Measurements from ENCODE around the gene ZNF593.

ZNF593 gene

GRCh38 chr1:26171084-26172072, 1.7 kb downstream of the ZNF593 start, which contains the start of gene ZNF593OS:
Gene ZNF593OS, minus strand, starts transcription at chr1:26171832. Its CDS starts 171 bp downstream, at chr1:26171661.
- peak; percentile 98 for DNase-seq

GRCh38 chr1:26175346-26175745, 5.6 kb downstream of the ZNF593 start:
- DNase-seq: no peak

DNA sequence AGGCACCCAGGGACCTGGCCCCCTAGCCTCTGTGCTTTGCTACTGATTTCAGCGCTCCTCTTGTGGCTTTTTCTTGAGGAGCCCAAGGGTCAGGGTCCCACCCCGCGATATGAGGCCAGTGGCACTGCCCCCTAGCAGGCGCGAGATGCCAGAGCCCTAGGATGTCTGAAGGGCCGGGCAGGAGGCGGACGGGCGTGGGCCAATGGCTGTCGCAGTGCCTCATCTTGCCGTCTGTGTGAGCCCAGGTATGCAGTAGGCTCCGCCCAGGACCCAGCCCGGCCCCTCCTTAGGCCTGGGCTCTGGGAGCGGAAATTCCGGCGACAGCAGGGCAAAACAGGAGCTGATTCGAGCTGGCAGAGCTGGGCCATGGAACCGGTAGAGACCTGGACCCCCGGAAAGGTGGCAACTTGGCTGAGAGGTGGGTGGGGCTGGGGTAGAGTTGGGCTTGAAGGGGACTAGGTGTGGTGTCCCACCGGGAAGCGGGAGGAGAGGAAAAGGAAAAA, 7.5 kb downstream of the ZNF593 start, which contains the start of gene CNKSR1:
Gene CNKSR1 (plus strand): TSS at position 310 of the 503 bp plus-strand sequence. CDS start 57 bp downstream, at position 367.
- DNase-seq: no peak

DNA sequence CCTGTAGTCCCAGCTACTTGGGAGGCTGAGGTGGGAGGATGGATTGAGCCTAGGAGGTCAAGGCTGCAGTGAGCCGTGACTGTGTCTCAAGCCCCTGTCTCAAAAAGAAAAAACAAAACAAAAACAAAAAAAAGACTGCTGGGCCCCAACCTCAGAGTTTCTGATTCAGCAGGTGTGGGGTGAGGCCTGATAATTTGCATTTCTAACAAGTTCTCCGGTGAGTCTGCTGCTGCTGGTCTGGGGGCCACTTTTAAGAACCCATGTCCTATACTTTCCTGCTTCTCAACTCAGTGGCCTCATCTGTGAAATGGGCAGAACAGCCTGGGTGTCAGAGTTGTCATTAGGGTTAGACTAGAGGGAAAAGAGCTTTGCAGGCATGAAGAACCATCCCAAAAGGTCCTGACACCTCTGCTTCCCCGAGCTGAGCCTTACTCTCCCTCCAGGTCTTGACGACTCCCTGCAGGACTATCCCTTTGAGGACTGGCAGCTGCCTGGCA, 10.3 kb downstream of the ZNF593 start:
- DNase-seq: no peak

DNA sequence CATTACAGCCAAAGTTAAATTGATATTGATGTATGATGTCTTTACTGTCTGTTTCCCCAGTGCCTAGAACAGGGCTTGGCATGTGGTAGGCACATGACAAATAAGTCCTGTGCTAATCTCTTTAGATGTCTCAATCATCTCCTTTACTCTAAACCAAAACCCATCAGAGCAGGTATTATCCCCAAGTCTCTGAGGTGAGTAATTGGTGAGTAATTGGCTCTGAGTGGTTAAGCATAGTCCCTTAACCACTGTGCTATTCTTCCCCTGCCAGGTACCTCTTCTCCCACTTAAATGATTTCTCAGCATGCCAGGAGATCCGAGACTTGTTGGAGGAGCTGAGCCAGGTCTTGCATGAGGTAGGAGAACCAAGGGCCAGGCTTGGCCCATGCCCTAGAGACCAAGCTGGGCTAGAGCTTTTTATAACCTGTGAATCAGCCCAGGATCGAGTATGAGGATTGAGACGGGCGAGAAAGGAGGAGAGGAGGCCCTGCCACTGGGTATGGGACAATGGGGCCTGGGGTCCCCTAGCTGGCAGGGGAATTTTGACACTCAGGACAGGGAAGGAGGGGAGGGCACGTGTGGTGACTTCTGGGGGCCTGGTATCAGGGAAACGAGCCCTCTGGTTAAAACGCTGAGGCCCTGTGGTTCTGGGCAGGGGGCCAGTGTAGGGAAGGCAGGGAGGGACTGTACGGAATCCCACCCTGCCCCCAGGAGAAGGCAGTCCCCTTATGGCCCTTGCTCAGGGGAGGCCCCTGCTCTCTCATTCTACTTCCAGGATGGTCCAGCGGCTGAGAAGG, 12.1 kb downstream of the ZNF593 start:
- no peak for DNase-seq

- no peak for DNase-seq
Measured at GRCh38 chr1:26182383-26182696, 12.6 kb downstream of the ZNF593 start.

- DNase-seq: no peak
Measured at GRCh38 chr1:26184086-26184485, 14.4 kb downstream of the ZNF593 start.

- DNase-seq: no peak
Measured at GRCh38 chr1:26184883-26185282, 15.2 kb downstream of the ZNF593 start.

- no peak for DNase-seq
Measured at GRCh38 chr1:26187882-26188281, 18.2 kb downstream of the ZNF593 start.

- no peak for DNase-seq
Measured at GRCh38 chr1:26188477-26188876, 18.8 kb downstream of the ZNF593 start.

DNA sequence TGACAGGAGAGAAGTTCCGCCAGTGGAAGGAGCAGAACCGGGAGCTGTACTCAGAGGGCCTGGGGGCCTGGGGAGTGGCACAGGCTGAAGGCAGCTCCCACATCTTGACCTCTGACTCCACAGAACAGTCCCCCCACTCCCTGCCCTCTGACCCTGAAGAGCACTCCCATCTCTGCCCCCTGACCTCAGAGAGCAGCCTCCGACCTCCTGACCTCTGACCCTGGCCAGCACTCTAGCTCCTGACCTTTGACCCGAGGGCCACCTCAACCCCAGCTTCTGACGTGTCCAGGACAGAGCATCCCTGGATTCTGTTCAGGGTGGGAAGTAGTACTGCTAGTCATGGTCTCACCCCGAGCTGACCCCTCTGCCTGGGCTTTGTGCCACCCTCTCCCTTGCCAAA, 19.6 kb downstream of the ZNF593 start:
- DNase-seq: no peak

DNA sequence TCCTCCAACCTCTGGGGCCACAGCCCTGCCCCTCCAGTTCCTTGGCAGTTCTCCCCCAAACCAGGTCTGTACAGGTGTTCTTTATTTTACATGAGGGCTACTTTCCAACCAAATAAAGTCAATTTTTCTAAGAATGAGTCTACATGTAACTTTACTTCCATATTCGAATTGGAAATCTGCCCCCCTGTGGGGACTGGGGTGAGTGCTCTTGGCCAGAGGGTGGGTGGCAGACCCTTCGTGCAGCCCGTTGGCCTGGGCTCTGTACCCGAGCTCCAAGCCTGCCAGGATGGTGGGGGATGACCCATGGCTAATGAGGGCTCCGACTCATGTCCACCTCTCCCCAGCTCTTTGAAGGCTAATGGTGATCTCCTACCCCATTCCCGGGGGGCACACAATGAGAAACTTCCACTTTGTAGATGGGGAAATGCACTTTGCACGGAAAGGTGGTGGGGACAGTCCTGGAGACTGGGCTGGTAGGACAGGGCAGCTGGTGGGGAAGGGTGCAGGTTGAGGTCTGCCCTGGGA, 20.1 kb downstream of the ZNF593 start:
- no peak for DNase-seq

DNA sequence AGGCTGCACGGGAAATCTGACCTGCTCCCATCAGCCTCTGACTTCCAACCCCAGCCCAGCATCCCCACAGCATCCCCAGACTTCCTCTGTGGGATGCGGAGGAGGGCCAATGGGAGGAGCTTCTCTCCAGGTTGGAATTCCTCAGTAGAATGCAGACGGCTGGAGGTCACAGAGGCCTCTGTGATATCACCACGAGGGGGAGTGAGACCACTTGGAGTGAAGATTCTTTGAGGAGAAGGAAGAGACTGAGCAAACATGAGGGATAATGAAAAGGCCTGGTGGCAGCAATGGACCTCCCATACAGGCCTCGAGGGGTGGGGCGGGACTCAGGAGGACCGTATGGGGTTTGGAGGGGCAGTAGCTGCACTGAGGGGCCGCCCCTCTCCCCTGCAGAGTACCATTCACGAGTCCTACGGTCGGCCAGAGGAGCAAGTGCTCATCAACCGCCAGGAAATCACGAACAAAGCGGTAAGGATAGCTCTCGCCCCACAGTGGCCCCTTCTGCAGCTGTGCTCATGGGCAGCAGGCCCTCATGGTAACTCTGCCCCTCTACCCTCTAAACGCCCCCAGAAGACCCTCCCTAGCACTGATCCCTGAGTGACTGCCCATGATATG, 20.8 kb downstream of the ZNF593 start, which contains the start of gene CATSPER4:
Gene CATSPER4 (plus strand): TSS at position 230 of the 615 bp plus-strand sequence. CDS start 26 bp downstream, at position 256.
- peak; percentile 53 for DNase-seq

GRCh38 chr1:26191739-26192138, 22.0 kb downstream of the ZNF593 start:
- DNase-seq: no peak

DNA sequence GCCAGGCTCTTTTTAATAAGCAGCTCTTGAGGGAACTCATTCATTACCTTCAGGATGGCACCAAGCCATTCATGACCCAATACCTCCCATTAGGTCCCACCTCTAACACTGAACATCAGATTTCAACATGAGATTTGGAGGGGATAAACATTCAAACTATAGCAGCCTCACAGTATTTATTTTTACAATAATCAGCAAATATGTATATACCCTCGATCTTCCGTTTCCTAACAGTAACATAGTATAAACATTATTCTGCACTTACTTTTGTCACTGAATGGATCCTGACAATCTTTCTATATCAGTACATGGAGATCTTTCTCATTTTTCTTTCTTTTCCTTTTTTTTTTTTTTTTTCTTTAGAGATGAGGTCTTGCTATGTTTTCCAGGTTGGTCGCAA, 26.1 kb downstream of the ZNF593 start:
- no peak for DNase-seq

DNA sequence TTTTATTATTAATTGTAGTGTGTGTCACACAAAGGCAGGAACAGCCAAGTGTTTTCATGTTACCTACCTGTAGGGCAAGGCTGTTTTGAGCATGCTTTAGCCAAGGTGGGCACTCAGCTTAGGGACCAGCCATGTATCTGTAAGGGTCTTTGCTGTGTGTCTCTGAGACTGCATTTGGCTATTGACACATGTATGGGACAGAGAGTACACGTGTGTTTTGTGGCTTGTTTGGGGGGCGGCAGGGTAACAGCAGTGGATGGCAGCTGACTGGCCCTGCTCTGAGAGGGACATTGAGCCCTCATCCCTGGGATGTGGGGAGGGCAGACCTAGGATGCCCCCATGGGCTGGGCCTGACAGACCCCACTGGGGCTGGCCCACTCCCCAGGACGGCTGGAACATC, 27.6 kb downstream of the ZNF593 start:
- DNase-seq: no peak

- DNase-seq: no peak
Measured at GRCh38 chr1:26197813-26198212, 28.1 kb downstream of the ZNF593 start.

DNA sequence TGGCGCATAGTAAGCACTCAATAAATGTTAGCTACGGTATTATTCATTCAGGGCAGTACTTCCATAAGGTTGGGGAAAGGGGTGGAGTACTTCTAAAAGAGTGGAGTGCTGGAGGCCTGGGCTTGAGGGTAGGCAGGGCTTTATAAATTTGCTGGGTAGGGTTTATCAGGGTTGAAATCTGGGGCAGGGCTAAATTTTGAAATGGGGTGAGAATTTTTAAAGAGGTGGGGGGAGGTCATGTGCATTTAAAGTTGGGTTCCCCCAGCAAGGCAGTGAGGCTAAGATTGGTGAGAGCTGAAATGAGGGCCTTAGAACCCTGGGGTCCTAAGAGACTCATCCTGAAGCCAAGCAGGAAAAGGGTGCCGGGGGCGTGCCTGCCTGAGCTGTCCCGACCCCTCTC, 30.7 kb downstream of the ZNF593 start:
- no peak for DNase-seq

GRCh38 chr1:26203642-26204318, 34.1 kb downstream of the ZNF593 start:
- DNase-seq: no peak

DNA sequence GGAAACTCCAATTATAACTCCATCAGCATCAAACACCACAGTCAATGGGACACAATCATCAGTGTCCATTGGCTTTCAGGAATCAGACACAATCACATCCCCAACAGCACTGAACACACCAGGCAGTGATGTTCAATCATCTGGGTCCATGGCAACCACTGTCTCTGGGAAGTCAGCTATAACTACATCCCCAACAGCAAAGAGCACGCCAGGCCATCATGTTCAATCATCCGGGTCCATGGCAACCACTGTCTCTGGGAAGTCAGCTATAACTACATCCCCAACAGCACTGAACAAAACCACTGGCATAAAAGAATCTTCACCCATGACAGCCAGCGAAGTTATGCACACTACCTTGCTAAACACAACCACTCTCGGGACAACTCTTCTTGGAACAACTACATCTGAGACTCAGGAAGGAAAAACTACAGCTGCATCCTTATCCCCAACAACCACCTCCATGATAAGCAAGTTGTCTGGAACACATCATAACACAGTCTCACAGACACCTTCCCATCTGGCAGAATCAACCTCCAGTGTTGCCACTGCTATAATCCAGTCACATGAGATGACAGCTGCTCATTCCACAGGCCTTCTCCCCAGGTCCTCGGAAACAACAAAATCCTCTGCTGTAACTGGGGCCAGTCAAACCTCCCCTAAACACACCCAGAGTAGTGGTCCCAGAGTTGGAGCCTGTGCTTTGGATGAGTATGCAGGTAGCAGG, 40.6 kb downstream of the ZNF593 start:
- DNase-seq: no peak

GRCh38 chr1:26212726-26213125, 43.0 kb downstream of the ZNF593 start:
- no peak for DNase-seq
